ELF-1 (cell line): Measurements from ENCODE around the gene INPP5F.
"Not testable (repeated sequence)": the region's sequence is repeated elsewhere in the genome, so short reads cannot be mapped to it uniquely, and the experiment has no call there.

Experiments
- DNase-seq: peaks from one replicate; pipeline ENCODE4 v3.0.0-alpha.2; 2016; ENCODE audit warnings: low read depth, low spot score

INPP5F gene

DNA sequence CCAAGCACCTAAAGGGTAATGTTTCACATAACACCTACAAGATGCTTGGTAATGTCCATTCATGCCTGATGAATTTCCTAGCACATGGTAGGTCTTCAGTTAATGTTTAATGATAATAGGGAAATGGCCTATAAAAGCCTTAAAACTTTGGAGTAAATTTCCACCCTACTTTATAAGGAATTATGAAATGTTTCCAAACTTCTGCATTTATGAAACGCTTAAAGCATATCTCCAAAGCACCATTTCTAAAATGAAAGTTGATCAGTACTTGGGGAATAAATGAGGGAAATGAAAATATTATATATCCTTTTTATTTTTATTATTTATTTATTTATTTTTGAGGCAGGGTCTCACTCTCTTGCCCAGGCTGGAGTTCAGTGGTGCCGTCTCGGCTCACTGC, 51.8 kb downstream of the INPP5F start:
- no peak for DNase-seq

DNA sequence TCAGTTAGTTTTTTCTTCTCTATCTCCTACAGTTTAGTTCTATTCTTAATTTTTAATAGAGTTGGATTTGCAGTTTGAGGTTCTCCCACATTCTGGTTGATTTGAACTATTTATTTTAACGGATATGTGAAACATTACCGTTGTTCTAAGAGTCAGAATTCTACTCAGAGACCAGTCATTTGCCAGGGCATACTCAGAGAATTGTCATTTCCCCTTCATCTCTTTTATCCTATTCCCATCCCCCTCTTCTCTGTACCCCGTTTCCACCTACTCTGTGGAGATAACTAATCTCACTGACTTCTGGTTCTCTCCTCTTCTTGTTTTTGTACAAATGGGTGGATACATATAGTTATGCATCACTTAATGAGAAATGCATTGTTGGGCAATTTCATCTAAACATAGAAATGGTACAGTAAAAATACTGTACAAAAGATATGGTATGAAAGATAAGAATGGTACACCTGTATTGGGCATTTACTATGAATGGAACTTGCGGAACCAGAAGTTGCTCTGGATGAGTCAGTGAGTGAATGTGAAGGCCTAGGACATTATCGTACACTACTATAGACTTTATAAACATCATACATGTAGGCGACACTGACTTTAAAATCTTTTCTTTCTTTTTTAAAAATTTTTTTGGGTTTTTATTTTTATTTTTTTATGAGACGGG, 53.1 kb downstream of the INPP5F start:
- DNase-seq = no peak

DNA sequence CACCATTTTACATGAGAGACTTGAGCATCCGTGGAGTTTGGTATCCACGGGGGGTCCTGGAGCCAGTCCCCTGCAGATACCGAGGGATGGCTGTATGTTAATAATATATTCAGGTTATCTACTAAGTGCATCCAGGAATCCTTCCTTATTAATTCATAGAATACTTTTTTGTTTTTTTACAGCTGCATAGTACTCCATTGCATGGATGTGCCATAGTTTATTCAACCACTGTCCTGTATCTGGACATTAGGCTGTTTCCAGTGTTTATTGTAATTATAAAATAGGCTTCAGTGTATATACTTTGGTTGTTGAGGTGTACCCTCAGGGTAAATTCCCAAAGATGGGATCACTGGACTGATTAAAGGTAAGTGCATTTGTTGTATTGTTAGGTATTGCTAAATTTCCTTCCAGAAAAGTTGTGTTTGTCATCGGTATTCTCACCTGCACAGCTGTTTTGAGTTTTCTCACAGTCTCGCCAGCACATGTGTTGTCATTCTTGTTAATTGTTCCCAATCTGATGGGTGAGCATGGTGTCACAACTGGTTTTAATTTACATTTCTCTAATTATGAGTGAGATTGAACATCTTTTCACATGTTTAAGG, 55.1 kb downstream of the INPP5F start:
- no peak for DNase-seq

DNA sequence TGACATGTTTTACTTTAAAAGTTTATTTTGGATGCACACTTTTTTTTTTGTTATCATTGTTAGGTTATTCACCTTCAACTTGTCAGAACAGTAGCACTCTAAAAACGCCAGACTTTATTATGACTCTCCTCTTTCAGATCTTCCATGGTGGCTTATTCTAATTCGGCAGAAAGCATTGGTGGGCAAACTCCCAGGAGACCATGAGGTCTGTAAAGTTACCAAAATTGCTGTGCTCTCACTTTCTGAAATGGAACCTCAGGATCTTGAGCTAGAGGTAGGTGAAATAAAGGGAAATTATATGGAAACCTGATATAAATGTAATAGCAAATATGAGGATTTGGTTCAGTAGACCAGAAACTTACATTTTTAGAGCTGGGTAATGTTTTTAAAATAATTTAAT, 55.6 kb downstream of the INPP5F start:
- no peak for DNase-seq

DNA sequence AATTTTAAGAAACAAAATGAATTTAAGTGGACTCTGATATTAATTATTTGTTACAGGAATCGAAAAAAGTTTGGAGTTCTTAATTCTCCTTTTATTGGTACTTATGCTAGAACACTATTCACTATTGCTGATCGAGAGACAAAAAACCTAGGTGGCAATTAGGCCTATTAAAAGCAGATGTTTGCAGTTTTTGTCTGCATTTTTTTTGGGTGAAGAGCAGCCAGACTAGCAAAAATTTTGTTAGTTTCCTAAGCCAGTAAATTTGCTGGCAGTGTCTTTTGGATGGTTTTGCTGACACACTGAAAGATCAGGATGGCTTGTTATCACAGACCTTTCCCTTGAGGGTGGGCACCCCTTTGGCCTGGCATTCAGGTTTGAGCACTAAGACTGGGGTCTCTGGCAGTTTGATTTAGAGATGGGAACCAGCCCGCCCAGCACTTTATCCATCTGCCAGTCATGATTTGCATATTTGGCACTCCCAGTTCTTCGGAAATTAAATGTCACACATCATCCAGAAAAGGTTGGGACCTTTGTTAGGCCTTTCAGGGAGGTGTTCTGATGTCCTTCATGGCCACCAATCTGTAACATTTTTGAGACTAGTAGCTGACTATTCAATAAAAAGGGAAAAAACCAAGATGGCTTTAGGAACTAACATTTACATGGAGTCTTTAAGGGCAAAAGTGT, 57.3 kb downstream of the INPP5F start:
- DNase-seq = no peak

DNA sequence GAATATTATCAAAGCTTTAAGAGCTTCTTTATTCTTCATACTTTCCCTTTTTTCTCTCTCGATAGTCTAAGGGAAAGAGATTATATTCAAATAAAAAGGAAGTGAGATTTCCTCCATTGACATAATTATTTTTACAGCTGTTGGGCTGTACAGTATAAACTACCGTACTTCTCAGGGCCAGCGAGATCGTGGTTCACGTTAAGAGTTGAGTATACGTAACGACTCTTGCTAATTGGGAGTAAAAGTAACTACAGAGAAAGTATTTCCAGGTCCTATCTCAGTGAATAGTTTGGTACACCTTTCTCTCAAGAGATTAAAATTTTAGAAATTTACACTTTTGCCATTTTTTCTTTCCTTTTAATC, 57.8 kb downstream of the INPP5F start:
- no peak for DNase-seq

DNA sequence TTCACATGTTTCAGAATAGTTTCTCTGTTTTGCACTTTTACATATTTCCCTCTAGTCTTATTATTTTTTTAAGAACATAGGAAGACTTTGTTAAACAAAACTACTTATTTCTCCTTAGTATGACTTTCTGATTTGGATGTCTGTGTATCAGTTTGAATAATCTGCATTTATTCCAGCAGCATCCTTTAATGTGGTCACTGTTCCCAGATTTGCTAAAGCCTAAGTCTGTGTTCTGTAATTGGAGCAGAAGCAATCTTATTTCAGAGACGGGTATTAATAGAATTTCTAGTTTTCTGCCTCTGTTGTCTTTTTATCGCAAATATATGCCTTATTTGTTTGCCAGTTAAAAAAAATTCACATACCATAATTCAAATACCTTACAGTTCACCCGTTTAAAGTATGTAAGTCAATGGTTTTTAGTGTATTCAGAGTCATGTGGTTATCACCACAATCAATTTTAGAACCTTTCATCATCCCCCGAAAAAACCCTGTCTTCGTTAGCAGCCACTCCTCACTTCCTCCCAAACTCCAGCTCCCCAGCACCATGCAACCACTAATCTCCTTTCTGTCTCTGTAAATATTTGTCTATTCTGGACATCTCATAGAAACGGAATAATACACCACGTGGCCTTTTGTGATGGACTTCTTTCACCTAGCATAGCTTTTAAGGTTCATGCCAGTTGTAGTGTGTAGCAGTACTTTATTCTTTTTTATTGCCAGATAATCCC, 58.7 kb downstream of the INPP5F start:
- DNase-seq = no peak

DNA sequence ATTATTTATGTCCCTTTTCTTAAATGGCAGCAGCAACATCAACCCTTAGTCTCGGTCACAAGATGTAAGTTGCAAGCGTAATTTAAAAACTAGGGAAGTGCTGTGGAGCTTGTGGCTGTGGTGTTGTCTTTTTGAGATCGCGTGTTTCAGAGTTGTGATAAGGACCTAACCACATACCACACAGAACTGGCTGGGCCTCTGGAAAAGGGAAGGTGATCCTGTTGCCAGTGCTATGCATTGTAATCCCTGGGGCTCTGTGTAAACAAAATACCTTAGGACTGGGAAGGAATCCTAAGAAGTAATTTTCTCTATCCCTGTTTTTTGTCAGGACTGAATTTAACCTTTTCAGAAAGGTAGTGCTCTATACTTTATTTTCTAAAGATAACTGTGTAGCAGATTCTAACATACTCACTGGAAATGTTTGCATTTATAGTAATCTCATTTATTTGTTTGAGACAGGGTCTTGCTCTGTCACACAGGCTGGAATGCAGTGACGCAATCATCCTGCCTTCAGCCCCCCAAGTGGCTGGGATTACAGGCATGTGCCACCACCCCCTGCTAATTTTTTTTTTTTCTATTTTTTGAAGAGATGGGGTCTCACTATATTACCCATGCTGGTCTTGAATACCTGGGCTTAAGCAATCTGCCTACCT, 60.4 kb downstream of the INPP5F start:
- peak; percentile 88 for DNase-seq

DNA sequence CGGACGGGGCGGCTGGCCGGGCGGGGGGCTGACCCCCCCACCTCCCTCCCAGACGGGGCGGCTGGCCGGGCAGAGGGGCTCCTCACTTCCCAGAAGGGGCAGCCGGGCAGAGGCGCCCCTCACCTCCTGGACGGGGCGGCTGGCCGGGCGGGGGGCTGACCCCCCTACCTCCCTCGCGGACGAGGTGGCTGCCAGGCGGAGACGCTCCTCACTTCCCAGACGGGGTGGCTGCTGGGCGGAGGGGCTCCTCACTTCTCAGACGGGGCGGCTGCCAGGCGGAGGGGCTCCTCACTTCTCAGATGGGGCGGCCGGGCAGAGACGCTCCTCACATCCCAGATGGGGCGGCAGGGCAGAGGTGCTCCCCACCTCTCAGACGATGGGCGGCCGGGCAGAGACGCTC, 69.3 kb downstream of the INPP5F start:
- DNase-seq = not testable (repeated sequence)

DNA sequence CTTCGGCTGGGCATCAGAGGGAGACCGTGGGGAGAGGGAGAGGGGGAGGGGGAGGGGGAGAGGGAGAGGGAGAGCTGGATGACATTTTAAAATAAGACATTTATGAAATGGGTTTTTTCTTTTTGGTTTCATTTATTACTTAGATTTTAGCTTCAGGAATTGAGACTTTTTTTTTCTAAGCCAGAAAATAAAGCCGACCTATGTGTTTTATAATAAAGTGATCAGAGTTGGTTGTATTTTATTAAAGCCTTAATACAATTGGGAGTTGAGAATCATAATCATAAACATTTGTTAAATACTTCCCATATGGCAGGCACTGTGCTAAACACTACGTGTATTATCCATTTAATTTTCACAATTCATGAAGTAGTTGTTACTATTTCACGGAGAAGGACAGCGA, 70.2 kb downstream of the INPP5F start:
- DNase-seq = no peak

DNA sequence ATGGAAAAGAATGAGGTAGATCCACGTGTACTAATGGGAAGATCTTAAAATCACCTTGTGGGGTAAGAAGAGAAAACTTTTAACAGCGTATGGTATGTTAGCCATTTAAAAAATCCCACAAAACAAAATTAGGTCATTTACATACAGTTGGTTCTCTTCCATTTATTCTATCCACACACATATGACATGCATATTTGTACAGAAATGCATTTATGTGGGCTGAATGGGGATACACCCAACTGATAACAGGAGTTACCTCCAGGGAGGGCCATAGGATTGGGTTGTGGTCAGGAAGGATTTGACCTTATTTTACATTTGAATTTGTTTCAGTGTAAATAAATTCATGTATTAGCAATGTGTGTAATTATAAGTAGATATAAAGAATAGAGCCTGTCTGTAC, 75.3 kb downstream of the INPP5F start:
- no peak for DNase-seq

DNA sequence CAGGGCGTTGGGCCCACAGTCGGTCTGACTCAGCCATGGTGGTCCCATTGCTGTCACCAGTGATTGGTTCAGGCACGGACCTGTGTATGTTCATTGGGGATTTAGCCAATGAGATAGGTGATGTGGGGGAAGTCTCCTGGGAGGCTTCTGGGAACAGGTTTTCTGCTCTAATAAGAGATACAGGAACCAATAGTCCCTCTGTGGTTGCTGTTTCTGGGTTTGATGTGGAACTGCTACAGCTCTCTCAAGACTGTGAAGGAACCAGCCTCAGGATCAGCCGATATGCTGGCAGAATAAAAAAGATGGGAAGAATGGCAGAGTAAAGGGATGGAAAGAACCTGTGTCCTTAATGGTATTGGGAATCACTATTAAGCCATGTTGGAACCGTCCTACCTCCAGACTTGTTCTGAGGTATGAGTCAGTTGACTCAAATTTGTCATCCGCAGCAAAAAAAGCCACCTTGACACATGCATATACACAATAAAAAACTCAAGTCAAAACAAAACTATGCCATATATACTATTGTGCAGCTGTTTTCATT, 76.2 kb downstream of the INPP5F start:
- no peak for DNase-seq

DNA sequence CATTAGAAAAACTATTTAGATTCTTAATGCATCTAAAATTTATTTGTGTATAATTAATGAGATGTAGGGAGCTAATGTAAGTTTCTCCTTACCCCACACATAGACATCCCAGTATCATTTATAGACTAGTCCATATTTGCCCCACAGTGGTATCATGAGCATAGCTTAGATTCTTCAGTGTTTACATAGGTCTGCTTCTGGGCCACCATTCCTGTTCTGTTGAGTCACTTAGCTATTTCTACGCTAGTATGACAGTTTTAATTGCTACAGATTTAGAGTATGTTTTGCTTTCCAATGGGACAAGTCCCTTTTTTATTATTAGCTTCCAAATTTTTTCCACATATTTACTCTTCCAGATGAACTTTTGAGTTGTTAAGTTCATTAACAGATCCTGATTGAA, 77.4 kb downstream of the INPP5F start:
- DNase-seq = no peak

DNA sequence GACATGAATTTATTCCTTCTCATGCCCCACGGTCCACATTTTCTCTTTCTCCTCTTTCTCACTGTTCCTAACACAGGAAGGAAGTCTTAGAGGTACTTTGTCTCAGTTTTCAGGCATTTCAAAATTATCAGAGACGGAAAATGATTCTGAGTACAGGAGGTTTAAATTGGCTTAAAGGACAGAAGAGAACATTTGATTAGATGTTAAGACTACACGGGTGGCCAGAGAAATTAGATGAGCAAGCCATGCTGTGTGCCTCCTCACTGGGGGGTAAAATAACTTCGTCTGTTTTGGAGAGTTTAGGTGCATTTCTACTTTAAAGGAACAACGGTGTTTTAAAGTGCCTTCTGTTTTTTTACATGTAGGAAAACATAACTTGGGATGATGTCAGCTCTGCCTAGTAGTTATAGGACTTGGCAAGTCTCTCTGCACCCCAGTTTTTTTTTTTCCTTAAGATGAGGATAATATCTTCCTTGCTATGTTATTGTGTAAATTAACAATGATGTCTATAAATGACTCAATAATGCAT, 79.9 kb downstream of the INPP5F start:
- no peak for DNase-seq

DNA sequence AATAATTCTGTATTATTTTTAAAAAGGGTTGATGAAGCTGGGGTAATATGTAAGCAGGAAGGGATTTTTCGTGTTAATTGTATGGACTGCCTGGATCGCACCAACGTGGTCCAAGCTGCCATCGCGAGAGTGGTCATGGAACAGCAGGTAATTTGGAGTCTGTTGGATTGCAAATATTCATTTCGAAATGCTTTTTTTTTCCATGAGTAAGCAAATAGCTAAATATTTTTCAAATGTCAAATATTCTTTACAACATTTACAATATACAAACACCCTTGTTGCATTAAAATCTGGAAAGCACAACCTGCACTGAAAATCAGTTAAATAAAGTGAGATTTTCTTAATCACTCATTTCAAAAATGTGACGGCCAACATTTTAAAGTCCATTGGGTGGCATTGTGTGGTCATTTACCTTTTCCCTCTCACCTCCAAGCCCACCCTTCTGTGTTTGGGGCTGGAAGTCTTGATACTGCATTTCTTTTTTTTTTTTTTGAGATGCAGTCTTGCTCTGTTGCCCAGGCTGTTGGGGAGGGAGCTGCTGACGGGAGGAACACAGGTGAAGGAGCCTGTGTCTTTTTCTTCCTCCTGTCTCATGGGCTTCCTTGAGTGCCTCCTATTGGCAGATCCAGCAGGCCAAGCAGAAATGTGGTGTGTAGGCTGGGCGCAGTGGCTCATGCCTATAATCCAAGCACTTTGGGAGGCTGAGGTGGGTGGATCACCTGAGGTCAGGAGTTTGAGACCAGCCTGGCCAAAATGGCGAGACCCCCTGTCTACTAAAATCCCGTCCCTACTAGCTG, 80.7 kb downstream of the INPP5F start:
- DNase-seq = no peak

DNA sequence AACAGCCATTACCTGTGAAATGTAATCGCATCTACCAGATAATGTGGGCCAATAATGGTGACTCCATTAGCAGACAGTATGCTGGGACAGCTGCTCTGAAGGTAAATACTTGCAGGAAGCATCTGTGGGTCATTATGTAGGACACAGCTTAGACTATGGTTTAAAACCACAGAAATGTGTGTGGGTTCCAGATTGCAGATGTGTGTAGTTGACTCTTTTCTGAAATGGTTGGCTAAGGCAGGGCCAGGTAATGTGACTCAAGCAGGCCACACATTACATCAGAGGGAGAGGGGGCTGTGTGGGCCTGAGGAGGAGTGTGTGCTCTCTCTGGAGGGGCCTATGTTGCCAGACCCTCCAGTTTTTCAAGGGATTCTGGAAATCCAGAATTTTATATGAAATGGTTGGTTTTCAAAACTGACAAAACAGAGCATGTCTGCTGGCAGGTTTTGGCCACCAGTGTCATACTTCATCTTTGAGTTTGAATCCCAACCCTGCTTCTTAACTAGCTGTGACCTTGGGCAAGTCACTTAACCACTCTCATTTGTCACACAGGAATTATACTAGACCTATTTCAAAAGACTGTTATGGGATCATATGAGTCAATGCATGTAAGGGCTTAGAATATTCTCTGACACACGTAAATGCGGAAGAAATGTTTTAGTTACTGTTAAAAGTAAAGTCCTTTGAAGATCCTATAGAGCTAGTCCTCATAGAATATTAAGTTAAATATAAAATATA, 82.3 kb downstream of the INPP5F start:
- DNase-seq = no peak

DNA sequence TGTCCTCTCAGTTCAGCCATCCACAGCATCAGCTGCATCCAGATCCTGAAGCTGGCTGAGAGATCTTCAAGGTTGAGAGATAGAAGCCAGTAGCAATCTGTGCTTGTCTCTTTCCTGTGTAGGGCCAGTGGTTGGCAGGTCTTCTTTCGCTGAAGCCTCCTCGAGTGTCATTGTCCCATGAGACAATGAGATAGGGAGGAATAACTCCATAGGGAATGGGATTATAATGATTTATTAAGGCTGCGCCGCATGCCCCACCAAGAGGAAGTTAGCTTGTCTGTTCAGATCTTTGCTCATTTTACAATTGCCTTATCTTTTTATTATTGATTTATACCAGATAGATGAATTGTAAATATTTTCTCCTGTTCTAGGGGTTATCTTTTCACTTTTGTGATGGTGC, 85.3 kb downstream of the INPP5F start:
- DNase-seq = no peak

DNA sequence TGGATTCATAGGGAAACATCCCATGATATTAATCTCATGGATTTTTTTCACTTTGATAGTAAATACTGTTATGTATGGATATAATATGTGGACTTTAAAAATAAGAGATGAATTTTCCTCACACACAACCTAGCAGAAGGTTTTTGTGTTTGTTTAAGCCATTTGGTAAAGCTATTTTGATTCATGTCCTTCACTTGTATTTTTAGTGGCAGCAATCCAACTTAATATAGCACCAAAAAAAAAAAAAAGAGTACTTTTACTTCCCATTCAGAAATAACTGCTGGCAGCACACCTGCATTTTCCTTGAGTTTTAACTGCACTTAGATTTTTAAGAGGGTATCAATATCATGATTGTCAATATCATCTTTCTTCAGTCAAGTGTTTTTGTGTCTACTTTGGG, 86.8 kb downstream of the INPP5F start:
- DNase-seq = no peak

DNA sequence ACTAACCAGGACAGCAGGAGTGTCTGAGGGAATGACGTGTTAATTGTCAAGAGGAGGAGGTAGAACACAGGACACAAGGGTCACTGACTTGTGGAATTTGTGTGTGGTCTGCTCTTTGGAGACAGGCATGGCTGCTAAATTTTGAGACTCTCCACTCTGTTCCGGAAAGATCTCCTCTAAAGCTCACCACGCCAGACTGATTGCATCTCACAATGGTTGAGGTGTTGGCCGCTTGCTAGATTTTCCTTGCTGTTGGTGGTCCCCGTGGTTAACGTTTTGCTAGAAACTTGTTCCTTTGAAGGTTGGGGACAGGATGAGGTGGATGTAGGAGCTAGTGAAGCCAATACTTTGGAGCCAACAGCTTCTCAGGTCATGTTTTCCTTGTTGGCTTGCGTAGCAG, 89.8 kb downstream of the INPP5F start:
- no peak for DNase-seq
